ENCODE data around the gene PICK1.

PICK1 gene

GRCh38 chr22:38056969-38057891 lies at the start of gene PICK1:
Gene PICK1, plus strand, starts transcription at chr22:38057404. Its CDS starts 406 bp downstream, at chr22:38057810.
- DNase-seq (ENCODE audit: low read depth in 2 of 2) = peak; percentile 53 to 54

- no peak for DNase-seq (ENCODE audit: low read depth in 2 of 2)
Observed at GRCh38 chr22:38009000-38009806, 48.0 kb upstream of the PICK1 start.

GRCh38 chr22:38012604-38013072 lies 44.6 kb upstream of the PICK1 start:
- DNase-seq (ENCODE audit: low read depth in 2 of 2) = no peak

GRCh38 chr22:38014083-38014482 lies 43.1 kb upstream of the PICK1 start:
- DNase-seq (ENCODE audit: low read depth in 2 of 2) = no peak

- no peak for DNase-seq (ENCODE audit: low read depth in 2 of 2)
Observed at GRCh38 chr22:38016182-38017151, 40.7 kb upstream of the PICK1 start.

GRCh38 chr22:38017272-38017920 lies 39.8 kb upstream of the PICK1 start:
- no peak for DNase-seq (ENCODE audit: low read depth in 2 of 2)

GRCh38 chr22:38017939-38018885 lies 39.0 kb upstream of the PICK1 start:
- DNase-seq (ENCODE audit: low read depth in 2 of 2) = no peak

GRCh38 chr22:38018938-38019827 lies 38.0 kb upstream of the PICK1 start:
- no peak for DNase-seq (ENCODE audit: low read depth in 2 of 2)

GRCh38 chr22:38021206-38021605 lies 36.0 kb upstream of the PICK1 start:
- DNase-seq (ENCODE audit: low read depth in 2 of 2) = no peak

GRCh38 chr22:38023045-38023444 lies 34.2 kb upstream of the PICK1 start:
- no peak for DNase-seq (ENCODE audit: low read depth in 2 of 2)

- DNase-seq (ENCODE audit: low read depth in 2 of 2) = no peak
Observed at GRCh38 chr22:38025514-38025913, 31.7 kb upstream of the PICK1 start.

- DNase-seq (ENCODE audit: low read depth in 2 of 2) = no peak
Observed at GRCh38 chr22:38026130-38027111, 30.8 kb upstream of the PICK1 start.

- DNase-seq (ENCODE audit: low read depth in 2 of 2) = no peak
Observed at GRCh38 chr22:38027487-38027886, 29.7 kb upstream of the PICK1 start.

- DNase-seq (ENCODE audit: low read depth in 2 of 2) = no peak
Observed at GRCh38 chr22:38028344-38029130, 28.7 kb upstream of the PICK1 start.

GRCh38 chr22:38029370-38029769 lies 27.8 kb upstream of the PICK1 start:
- no peak for DNase-seq (ENCODE audit: low read depth in 2 of 2)

- no peak for DNase-seq (ENCODE audit: low read depth in 2 of 2)
Observed at GRCh38 chr22:38029901-38030300, 27.3 kb upstream of the PICK1 start.
